Astrocyte of the spinal cord (primary cell): ENCODE measurements around the gene HOMEZ.

Experiments used
- DNase-seq: peaks from one replicate; pipeline ENCODE4 v3.0.0; 2011; ENCODE audit warnings: low read depth, low spot score
- H3K4me3 ChIP-seq: 2 replicates; pipeline ENCODE4 v1.5.1; 2011; ENCODE audit warnings: low read depth, mild to moderate bottlenecking, low read length, moderate library complexity
- CTCF ChIP-seq: IDR thresholded peaks from 2 replicates; pipeline ENCODE4 v1.5.1; 2012; ENCODE audit warnings: low read depth, mild to moderate bottlenecking, low read length, inconsistent platforms
- in situ Hi-C: cut with HindIII; loops from 2 replicates; pipeline ENCODE4 v1.10.0; 2017; ENCODE audit warnings: low sequenced_read_pairs

HOMEZ gene

GRCh38 chr14:23319746-23320583, 34.0 kb upstream of the HOMEZ start:
- no peak for DNase-seq
- in situ Hi-C loops: no loop called here
- no peak for TF ChIP-seq CTCF
- peak overlapping the region; percentile 25 for H3K4me3 ChIP-seq

GRCh38 chr14:23316300-23316699, 30.4 kb upstream of the HOMEZ start:
- in situ Hi-C loops: no loop called here
- no peak for TF ChIP-seq CTCF
- no peak overlapping the region for H3K4me3 ChIP-seq
- DNase-seq: no peak

GRCh38 chr14:23310546-23310945, 24.6 kb upstream of the HOMEZ start:
- in situ Hi-C loops: no loop called here
- H3K4me3 ChIP-seq: no peak overlapping the region
- TF ChIP-seq CTCF: no peak
- no peak for DNase-seq

GRCh38 chr14:23308721-23309445, 23.0 kb upstream of the HOMEZ start:
- TF ChIP-seq CTCF: no peak
- in situ Hi-C loops: no loop called here
- peak overlapping the region; percentile 3 for H3K4me3 ChIP-seq
- DNase-seq: no peak

- peak overlapping the region; percentile 95 for H3K4me3 ChIP-seq
- no peak for DNase-seq
- in situ Hi-C loops: no loop called here
- TF ChIP-seq CTCF: no peak
Measured at GRCh38 chr14:23307687-23308644, 22.0 kb upstream of the HOMEZ start.

GRCh38 chr14:23307146-23307530, 21.2 kb upstream of the HOMEZ start:
- in situ Hi-C loops: no loop called here
- no peak for TF ChIP-seq CTCF
- peak overlapping the region; percentile 95 for H3K4me3 ChIP-seq

More at GRCh38 chr14:23307146-23307530, 21.2 kb upstream of the HOMEZ start:
- DNase-seq: no peak
